ENCODE data around the gene EMC10.

The EMC10 gene

DNA sequence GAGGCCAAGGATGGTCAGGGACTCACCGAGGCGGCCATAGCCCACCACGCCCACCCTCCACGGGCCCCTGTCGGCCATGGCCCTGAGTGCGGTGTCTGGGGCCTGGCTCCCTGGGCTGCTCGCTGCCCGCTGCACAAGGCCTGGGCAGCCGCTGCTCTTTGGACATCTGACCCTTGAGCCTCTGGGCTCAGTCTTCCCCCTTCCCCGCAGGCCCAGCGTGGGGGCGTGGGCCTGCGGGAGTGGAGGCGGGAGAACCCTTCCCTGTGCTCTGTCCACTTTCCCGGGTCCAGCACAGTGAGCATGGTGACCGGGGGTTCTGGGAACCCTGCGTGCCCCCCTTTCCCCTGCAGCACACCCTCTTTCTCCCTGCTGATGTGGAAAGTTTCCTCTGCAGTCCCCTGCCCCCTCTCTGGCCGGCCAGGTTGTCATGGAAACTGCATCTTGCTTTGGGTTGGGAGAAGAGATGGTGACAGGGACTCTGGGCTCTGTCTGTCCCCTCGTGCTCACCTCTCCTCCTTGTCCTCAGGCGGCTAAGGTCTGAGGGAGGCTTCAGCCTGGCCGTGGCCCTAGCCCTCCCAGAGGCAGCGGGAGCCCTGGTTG lies 37.5 kb downstream of the EMC10 start, which contains the start of gene ASPDH:
TSS of gene ASPDH (minus strand) at position 168 of the 600 bp plus-strand sequence. CDS start at position 78, 90 bp downstream.
- in situ Hi-C loops (cut with MboI; ENCODE audit: low sequenced_read_pairs, unreplicated experiment): no loop called here
- TF ChIP-seq, protein P1, sequence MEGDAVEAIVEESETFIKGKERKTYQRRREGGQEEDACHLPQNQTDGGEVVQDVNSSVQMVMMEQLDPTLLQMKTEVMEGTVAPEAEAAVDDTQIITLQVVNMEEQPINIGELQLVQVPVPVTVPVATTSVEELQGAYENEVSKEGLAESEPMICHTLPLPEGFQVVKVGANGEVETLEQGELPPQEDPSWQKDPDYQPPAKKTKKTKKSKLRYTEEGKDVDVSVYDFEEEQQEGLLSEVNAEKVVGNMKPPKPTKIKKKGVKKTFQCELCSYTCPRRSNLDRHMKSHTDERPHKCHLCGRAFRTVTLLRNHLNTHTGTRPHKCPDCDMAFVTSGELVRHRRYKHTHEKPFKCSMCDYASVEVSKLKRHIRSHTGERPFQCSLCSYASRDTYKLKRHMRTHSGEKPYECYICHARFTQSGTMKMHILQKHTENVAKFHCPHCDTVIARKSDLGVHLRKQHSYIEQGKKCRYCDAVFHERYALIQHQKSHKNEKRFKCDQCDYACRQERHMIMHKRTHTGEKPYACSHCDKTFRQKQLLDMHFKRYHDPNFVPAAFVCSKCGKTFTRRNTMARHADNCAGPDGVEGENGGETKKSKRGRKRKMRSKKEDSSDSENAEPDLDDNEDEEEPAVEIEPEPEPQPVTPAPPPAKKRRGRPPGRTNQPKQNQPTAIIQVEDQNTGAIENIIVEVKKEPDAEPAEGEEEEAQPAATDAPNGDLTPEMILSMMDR (IDR thresholded peaks at IDR 0.05; ENCODE audit: borderline replicate concordance, control extremely low read depth, extremely low read depth, insufficient read depth, missing control alignments): no peak
- no peak for DNase-seq (ENCODE audit: low spot score)

DNA sequence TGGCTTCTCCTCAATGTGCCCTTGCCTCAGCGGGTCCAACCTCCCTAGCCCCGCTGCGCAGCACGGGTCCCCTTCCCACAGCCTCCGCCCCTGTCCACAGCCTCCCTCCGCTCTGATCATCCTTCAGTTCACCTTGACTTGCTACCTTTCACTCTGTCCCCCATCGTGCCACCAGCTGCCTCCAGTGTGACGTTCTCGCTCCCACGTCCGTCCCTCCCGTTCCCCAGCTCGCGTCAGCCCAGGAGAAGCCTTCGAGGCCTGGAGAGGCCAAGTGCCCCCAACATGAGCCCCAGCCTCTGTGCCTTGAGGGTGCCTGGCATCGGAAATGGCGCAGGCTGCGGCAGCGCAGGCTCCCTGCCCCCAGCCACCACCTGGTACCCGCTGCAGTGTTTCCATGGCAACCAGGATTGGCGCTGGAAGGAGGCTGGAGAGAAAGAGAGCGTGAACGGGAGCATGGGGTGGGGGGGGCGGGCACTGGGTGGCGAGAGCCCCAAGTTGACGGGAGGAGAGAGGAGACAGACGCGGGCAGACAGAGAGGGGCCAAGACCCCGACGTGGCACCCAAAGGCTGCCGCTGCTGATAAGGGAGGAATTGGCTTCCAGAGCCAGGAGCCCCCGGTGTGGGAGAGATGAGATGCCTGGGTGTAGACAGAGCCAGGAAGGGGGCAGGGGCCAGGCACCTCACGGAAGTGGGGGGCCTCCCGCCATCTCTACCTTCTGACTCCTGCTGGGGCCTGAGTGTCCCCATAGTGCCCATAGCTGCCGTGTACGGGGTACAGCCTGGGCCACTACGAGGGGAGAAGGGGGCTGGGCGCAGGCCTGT lies 38.2 kb downstream of the EMC10 start:
- TF ChIP-seq, protein P1 (IDR thresholded peaks at IDR 0.05; ENCODE audit: borderline replicate concordance, control extremely low read depth, extremely low read depth, insufficient read depth, missing control alignments): no peak
- in situ Hi-C loops (cut with MboI; ENCODE audit: low sequenced_read_pairs, unreplicated experiment): no loop called here

DNA sequence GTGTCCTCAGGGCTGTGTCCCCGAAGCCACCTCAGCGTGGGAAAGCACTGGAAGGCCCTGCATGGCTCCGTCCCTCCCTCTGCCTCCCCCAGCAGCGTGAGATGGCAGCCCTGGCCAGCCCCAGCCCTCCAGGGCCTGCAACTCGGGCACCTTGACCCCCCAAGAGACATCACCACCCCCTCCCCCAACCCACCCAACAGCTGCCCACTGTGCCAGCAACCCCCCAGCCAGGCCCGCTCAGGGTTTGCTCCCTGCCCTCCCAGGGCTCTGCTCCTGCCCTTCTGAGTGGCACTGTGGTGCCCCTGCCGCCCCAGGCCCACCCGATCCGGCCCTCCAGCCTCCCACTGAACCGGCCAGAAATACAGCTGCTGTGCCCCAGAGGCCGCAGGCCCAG lies 38.9 kb downstream of the EMC10 start:
- TF ChIP-seq, protein P1 (IDR thresholded peaks at IDR 0.05; ENCODE audit: borderline replicate concordance, control extremely low read depth, extremely low read depth, insufficient read depth, missing control alignments): no peak
- no peak for DNase-seq (ENCODE audit: low spot score)
- in situ Hi-C loops (cut with MboI; ENCODE audit: low sequenced_read_pairs, unreplicated experiment): no loop called here

More for the DNA sequence above, 38.2 kb downstream of the EMC10 start:
- no peak for DNase-seq (ENCODE audit: low spot score)

DNA sequence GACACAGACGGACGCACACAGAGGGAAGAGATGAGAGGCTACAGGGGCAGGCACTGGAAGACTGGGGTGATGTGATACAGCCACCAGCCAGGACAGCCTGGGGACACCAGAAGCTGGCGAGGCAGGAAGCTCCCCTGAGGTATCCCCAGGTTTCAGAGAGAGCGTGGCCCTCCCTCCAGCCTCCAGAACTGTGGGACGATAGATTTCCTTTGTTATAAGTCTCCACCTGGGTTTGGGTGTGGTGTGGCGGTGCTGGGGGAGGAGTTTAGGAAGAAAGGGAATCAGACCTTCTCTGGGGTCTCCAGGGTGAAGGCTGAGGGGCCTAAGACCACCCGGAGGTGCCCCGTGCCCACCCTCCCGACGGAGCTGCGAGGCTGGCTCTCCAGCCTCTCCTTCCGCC lies 40.1 kb downstream of the EMC10 start:
- DNase-seq (ENCODE audit: low spot score): no peak
- in situ Hi-C loops (cut with MboI; ENCODE audit: low sequenced_read_pairs, unreplicated experiment): no loop called here
- TF ChIP-seq, protein P1 (IDR thresholded peaks at IDR 0.05; ENCODE audit: borderline replicate concordance, control extremely low read depth, extremely low read depth, insufficient read depth, missing control alignments): no peak

DNA sequence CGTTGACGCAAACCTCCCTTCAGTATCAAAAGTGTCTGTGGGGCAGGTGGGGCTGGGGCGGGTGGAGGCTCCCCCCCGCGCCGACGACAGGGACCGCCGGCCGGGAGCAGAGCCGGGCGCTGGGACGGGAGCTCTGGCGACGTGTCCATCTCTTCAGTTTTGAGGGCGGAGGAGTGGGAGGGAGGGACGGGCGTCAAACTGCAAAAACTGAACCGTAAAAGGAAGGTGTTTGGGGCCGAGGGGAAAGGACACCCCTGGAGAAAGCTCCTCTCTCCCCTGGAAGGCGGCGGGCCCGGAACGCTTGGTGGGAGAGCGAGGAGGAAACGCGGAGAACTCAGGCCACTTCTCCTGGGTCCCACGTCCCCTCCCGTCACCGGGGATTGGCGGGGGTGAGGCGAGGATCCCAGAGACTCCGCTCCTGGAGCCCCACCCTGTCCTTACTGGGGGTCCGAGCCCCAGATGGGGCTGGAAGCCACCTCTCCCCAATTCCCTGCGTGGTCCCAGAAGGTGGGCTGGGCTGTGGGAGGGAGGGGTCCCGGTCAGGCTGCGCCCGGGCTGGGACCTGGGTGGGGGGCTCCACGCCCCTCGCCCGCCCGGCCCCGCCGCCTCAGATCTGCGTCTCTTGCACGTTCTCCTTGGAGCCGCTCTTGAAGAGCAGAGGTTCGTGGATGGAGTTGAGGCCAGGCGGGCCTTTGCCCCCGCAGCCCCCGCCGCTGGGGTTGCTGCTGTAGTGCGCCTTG lies 40.8 kb downstream of the EMC10 start:
- in situ Hi-C loops (cut with MboI; ENCODE audit: low sequenced_read_pairs, unreplicated experiment): no loop called here
- TF ChIP-seq, protein P1 (IDR thresholded peaks at IDR 0.05; ENCODE audit: borderline replicate concordance, control extremely low read depth, extremely low read depth, insufficient read depth, missing control alignments): no peak
- DNase-seq (ENCODE audit: low spot score): no peak

DNA sequence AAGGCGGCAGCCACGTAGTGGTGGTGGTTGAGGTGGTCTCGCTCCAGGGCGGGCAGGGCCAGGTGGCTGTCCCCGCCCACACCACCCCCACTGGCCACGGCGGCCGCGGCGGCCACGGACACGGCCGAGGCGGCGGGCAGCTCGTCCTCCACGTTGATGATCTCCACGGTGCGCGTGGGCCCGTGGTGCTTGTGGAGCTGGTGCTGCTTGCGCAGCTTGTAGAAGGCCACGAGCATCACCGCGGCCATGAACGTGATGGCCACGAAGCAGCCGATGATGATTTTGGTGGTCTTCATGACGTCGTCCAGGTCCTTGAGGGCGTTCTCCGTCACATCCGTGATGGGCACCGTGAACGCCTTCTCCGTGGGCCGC lies 41.4 kb downstream of the EMC10 start:
- TF ChIP-seq, protein P1 (IDR thresholded peaks at IDR 0.05; ENCODE audit: borderline replicate concordance, control extremely low read depth, extremely low read depth, insufficient read depth, missing control alignments): no peak
- in situ Hi-C loops (cut with MboI; ENCODE audit: low sequenced_read_pairs, unreplicated experiment): no loop called here
- no peak for DNase-seq (ENCODE audit: low spot score)

Data from GM13976 (cell line).